Thyroid gland (tissue), 4 donors: Measurements from ENCODE around the gene DUOX2.

Experiments used
- CTCF ChIP-seq, 6 experiments: fragments of 200-600 bp in 3 of 6; fragments of 450-650 bp in 3 of 6; sonication (generic) in 3 of 6; IDR thresholded peaks; one replicate each; pipeline ENCODE4 v1.5.1; 2016 to 2019; ENCODE audit warnings: antibody characterized with exemption in 6 of 6, mild to moderate bottlenecking in 2 of 6, inconsistent platforms in 1 of 6, moderate library complexity in 1 of 6
- POLR2A ChIP-seq, 2 donors: fragments of 450-650 bp; IDR thresholded peaks; one replicate each; pipeline ENCODE4 v1.6.1; 2017; ENCODE audit warnings: antibody characterized with exemption in 2 of 2, mild to moderate bottlenecking in 2 of 2, moderate library complexity in 1 of 2

GRCh38 chr15:45093013-45093412 lies 21.0 kb downstream of the DUOX2 start:
- TF ChIP-seq CTCF (IDR thresholded peaks at IDR 0.05) (no peak), POLR2A (IDR thresholded peaks at IDR 0.05) (no peak)
